Measurements from ENCODE around the gene ACKR4.
A peak's percentile ranks its signal among the peaks of the same experiment; 100 is the strongest.
"Not testable (repeated sequence)": the region's sequence is repeated elsewhere in the genome, so short reads cannot be mapped to it uniquely, and the experiment has no call there.

Gene ACKR4

DNA sequence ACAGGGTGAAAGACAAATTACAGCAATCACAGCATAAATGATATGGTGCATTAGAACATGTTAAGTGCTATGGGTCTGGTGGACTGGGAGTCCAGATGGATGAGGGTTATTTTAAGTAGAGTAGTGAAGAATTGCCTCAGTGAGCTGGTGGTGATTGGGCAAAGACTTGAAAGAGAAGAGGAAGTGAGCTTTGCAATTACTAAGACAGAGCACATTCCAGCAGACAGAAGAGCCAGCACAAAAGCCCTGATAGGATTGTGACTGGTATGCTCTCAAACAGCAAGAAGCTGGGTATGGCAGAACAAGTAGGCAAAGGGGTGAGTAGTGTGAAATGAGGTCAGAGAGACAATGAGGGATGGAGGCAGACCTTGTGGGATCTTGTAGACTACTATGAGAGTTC, 2.1 kb upstream of the ACKR4 start:
- DNase-seq: peak; percentile 81

DNA sequence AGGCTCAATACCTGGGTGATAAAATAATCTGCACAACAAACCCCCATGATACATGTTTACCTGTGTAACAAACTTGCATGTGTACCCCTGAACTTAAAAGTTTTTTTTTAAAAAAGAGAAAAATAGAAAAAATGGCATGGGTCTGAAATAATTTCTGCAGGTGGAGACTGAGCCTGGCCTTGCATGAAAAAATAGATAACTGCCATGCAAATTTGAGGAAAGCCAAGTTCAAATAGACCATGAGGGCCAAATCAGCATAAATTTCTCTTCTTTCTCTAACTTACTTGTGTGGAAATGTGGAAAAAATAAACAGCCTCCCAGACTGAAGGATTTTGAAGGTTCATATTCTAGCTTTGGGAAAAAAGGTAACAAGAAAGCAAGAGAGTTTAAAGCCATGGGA, 744 bp upstream of the ACKR4 start:
- DNase-seq: no peak

DNA sequence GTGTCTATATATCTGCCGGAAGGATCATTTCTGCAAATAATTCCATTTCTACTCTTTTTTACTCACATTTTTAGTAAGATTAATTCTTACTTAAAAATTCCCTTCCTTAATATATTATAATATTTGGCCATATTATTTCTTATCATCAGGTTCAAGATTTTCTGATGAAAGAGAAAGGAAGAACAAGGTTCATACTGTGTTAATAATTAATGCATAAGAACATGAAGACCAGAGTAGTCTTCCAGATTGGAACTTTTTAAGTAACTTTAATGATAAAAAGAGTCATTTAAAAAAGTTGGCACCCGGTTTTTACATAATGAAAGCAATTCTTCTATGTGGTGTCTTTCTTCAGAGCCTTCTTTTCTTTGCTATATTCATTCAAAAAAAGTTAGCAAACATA, 590 bp downstream of the ACKR4 start:
- no peak for DNase-seq

DNA sequence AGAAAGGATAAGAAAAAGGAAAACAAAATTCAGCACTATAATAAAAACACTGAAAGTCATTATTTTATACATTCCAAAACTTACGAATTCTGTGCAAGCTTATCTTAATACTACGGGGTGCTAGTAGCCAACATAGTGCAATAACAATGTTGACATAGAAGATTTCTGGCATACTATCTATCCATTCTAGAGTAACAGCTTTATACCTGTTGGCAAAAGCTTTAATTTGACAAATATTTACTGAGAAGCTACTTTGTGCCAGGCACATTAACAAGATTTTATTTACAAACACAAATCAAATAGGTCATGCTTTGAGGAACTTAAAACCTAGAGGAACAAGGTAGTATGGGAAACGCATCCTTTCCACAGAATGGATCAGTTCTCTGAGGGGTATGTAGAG, 1.1 kb downstream of the ACKR4 start:
- DNase-seq: no peak

DNA sequence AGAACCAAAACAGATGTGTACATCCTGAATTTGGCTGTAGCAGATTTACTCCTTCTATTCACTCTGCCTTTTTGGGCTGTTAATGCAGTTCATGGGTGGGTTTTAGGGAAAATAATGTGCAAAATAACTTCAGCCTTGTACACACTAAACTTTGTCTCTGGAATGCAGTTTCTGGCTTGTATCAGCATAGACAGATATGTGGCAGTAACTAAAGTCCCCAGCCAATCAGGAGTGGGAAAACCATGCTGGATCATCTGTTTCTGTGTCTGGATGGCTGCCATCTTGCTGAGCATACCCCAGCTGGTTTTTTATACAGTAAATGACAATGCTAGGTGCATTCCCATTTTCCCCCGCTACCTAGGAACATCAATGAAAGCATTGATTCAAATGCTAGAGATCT, 3.5 kb downstream of the ACKR4 start:
- not testable (repeated sequence) for DNase-seq

DNA sequence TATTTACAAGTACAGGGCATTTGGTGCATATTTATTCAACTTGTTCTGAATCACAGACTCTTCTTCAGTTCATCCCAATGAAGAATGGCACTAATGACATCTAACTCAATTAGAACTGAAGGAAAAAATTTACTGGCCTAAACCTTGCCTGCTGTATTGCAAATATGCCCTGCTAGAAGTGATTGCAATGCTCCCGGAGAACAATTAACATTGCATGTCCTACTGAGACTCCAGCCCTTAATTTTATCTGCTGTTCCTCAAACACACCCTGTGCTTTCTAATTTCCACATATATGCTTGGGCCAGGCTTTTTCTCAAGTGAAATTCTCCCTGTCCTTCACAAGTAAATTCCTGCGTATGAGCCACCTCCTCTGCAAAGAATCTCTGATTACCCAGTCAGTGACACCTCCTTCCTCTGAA, 8.3 kb downstream of the ACKR4 start:
- no peak for DNase-seq

DNA sequence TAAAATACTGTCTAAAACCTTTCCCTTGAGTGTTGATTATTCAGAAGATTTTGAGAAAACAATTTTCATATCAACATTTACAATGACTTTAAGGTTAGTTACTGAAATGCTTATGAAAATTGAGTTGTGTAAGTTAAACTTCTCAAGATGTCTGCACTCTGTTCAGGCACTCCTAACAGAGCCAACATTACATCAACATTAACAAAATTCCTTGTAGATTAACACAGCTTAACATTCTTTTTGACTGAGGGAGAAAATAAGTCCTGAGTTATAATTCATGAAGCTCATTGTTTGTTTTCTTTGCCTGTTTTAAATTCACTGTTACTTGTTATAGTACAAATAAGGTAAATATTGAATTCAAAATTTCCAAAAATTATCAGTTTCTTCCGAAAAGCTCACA, 9.0 kb downstream of the ACKR4 start:
- no peak for DNase-seq

DNA sequence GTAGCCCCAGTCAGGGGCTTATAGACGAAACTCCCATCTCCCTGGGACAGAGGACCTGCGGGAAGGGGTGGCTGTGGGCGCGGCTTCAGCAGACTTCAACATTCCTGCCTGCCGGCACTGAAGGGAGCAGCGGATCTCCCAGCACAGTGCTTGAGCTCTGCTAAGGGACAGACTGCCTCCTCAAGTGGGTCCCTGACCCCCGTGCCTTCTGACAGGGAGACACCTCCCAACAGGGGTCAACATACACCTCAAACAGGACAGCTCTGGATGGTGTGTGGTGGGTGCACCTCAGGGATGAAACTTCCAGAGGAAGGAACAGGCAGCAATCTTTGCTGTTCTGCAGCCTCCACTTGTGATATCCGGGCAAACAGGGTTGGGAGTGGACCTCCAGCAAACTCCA, 9.6 kb downstream of the ACKR4 start:
- not testable (repeated sequence) for DNase-seq

DNA sequence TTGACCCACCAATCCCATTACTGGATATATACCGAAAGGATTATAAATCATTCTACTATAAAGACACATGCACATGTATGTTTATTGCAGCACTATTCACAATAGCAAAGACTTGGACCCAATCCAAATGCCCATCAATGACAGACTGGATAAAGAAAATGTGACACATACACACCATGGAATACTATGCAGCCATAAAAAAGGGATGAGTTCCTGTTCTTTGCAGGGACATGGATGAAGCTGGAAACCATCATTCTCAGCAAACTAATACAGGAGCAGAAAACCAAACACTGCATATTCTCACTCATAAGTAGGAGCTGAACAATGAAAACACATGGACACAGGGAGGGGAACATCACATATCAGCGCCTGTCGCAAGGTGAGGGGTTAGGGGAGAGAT, 18.2 kb downstream of the ACKR4 start:
- not testable (repeated sequence) for DNase-seq

DNA sequence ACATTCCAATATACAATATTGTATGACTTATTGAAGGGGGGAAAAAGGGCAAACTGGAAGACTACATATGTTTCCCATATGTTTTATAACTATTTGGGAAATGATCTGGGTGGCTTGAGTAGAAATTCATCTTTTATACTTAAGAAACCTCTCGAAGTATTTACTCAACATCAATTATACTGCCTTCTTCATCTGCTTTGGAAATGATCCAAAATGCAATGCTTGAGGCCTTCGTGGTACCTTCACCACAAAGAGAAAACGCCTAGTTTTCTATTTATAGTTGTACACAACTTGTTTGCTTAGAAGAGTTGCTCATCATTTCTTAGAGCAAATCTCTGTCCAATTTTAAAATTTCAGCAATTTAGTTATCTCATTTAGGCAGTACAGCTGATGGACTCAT, 18.8 kb downstream of the ACKR4 start:
- DNase-seq: no peak

DNA sequence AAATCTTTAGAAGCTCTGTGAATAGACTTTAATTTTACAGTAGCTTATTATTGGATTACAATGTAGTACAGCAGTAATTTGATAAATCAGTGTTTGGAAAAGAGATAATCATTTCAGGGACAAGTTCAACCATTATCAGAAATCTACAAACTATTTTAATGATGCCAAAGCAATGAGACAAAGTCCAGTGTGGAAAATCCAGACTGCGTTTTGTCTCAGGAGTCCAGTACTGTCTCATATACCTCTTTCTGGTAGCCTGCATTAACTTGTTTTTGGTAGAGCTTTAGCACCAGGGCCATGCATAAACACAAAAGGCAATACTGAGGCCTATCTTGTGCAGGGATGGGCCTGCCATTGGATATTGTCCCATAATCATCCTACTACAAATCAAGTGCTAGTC, 19.7 kb downstream of the ACKR4 start:
- no peak for DNase-seq

DNA sequence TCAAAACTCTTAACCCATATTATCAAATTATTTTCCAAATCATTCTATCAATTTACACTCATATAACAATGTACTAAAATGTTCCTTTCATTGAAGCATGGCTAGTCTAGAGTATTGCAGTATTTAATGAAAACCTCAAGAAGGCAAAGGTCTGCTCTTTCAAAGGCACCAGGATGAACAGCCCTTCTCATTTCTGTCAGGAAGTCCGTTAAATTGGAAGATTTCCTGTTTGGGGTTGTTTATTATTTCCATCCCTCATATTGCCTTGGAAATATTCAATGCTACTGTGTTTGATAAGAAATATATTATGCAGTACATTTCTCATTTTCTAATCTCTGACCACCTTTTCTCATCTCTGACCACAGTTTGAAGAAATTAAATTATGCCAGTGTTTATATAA, 25.1 kb downstream of the ACKR4 start:
- no peak for DNase-seq

DNA sequence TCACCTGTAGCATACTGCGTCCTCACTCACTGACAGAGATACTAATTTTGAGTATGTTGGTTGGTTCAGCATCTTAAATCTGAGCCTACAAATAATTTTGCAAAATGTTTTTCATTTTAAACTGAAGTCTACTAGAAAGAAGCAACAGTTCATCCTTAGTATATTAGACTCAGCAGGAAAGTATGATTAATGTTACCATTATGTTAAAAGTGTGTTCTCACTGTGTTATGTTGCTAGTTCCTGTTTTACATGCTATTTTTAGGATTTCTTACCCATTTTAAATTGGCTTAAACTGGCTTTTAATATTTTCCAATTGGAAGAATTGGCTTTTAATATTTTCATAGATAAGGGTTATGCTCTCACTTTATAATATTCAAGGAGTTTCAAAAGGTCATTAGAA, 25.7 kb downstream of the ACKR4 start:
- DNase-seq: peak; percentile 21

DNA sequence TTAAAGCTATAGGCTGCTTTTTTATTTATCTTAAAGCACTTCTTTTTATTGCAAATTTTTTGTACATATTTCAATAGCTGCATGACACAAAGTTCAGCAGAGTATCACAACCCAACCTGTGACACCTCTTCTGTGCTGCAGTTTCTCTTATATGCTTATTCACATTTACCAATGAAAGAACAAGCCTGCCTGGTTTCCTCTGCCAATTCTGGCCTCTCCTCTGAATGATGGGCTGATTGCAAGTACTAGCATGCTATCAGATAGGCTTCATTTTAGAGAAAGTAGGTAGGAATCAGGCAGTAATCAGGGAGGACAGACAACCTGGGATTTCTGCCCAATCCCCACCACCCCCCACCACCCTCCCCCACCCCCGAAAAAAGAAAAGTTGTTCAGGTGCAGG, 26.6 kb downstream of the ACKR4 start:
- DNase-seq: no peak

DNA sequence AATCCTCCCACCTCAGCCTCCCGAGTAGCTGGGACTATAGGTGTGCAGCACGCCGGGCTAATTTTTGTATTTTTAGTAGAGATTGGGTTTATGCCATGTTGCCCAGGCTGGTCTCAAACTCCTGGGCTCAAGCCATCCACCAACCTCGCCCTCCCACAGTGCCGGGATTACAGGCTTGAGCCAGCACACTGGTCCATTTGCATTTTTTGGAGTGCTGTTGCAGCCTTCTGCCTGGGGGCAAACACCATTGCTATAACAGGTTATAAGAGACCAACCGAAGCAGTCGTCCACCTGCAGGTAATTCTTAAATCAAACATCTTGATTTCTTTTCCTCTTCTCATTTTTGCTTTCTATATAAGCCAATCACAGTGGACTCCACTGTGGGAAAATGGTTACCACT, 27.7 kb downstream of the ACKR4 start:
- no peak for DNase-seq

DNA sequence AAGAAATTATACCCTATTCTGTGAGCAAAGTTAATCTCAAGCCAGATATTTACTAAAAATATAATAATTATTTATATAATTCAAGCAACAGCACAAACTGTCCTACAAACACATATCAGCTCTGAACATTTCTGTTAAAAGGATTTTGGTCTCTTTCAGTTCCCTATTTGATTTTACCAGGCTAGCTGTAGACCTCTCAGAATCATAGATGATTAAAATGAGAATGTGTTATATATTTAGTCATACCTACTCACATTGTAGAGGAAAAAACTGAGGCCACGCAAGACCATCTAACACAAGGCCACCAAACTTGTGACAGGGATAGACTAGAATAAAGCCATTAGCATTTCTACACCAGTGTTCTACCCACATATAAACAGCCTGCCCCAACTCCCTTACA, 28.5 kb downstream of the ACKR4 start:
- DNase-seq: peak; percentile 60

DNA sequence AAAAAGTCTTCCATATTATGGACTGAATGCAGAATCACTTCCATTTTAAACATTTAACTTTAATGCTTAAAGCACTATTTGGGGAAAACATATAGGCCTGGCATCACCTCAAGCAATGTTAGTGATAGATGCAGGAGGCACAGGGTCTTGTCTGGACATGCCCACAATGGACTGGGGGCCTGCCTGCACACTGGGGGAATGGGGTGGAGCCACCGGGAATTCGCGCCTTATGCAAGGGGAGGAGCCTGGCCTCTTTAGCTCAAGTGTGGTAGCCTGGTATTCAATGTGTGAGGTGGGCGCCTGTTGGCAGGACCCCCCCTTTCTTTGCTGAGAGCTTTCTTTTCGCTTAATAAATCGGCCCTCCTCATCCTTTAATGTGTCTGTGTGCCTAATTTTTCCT, 29.9 kb downstream of the ACKR4 start:
- DNase-seq: no peak

DNA sequence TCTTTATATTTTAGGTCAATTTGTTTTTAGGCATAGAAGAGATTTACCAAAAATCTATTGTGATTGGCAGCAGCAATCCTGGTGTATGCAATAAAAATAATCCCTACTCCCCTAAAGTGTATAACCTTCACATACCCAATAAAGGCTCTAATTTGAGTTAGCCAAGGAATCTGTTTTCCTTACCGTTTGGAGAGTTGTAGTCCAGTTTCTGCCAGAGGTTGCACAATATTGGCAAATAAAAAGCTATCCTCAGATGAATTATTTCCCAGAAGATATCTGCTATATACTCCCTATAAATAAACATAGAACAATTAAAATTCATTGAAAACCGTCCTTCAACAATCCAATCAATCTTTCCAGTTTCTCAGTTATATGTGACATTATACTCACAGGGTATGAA, 31.1 kb downstream of the ACKR4 start:
- DNase-seq: no peak

DNA sequence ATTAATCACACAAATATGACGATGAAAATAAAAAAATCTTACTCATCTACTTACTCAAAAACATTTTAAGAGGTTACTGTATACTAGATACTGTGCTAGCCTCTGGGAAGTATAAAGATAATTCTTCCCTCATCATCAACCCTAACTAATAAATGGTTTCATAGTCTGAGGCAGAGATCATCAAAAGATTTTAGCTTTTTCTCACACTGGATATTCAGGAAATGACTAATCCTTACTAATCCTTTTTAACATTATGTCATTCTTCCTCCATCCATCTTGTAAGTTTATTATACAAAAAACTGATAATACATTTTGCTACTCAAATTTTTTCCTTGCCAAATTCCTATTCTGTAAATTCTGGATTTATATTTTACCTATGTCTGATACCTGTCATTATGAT, 32.9 kb downstream of the ACKR4 start:
- peak; percentile 14 for DNase-seq

DNA sequence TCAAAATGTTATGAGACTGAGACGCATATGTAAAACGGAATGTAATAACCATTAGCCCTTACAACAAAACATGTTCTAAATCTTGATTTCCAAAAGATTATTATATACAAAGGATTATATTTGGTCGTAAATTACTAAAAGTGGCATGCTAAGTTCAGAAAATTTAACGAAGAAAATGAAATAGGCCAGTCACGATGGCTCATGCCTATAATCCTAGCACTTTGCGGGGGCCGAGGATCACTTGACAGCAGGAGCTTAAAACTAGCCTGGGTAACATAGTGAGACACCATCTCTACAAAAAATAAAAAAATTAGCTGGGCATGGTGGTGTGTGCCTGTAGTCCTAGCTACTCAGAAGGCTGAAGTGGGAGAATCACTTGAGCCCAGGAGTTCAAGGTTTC, 33.5 kb downstream of the ACKR4 start:
- DNase-seq: no peak

DNA sequence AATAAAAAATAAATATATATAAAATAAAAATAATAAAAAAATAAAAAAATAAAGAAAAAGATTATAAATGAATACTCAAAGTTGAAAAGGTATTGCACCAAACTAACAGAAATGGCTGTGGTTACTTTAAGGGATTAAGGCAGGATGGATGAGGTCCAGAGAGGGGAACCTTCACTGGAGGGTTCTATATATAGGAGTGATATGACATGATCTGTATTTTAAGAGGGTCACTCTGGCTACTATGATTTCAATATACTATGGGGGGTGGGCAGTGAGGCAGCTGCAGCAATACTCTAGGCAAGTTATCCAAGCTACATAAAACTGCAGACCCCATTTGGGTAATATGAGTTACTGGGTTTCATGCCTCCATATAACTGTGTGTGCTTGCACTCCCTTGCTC, 38.0 kb downstream of the ACKR4 start:
- DNase-seq: no peak

DNA sequence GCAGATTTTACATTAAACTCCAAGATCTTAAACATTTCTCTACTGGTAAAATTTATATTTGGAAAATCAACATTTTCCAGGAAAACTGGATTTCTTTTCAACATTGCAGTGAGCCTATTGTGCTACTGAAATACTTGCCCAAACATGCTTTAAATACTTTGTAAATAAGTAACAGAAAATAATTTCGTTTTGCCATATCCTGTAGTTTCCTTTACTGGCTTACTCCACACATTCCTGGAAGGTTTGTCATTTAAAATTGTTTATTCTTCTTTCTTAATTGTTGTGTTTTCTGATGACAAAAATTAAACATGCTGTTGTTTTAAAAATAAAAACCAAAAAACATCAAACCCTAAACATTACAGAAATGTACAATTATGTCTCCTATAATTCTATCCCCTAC, 40.5 kb downstream of the ACKR4 start:
- no peak for DNase-seq

DNA sequence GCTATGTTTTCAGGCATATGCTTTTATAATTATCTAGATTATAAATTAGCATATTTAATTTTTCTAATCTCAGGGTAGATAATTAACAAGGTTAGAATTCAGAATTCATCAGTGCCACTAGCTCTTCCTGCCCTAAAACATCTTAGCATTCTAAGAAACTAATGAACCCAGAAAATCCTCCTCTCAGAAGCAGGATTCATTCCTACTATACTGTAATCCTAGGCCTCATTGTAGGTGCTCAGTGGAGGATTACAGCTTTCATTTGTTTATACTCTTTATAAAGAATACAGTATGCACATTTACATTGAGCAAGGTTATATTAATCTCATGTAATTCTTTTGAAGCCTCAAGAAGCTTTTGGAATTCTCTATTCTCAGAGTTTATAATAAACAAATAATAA, 41.6 kb downstream of the ACKR4 start:
- no peak for DNase-seq

DNA sequence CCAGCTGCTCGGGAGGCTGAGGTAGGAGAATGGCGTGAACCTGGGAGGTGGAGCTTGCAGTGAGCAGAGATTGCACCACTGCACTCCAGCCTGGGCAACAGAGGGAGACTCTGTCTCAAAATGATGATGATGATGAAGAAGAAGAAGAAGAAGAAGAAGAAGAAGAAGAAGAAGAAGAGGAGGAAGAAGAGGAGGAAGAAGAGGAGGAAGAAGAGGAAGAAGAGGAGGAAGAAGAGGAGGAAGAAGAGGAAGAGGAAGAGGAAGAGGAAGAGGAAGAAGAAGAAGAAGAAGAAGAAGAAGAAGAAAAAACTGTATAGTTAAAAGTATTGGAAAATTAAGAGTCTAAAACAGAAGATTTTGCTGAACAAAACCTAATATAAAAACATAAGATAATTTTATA, 44.4 kb downstream of the ACKR4 start:
- not testable (repeated sequence) for DNase-seq

DNA sequence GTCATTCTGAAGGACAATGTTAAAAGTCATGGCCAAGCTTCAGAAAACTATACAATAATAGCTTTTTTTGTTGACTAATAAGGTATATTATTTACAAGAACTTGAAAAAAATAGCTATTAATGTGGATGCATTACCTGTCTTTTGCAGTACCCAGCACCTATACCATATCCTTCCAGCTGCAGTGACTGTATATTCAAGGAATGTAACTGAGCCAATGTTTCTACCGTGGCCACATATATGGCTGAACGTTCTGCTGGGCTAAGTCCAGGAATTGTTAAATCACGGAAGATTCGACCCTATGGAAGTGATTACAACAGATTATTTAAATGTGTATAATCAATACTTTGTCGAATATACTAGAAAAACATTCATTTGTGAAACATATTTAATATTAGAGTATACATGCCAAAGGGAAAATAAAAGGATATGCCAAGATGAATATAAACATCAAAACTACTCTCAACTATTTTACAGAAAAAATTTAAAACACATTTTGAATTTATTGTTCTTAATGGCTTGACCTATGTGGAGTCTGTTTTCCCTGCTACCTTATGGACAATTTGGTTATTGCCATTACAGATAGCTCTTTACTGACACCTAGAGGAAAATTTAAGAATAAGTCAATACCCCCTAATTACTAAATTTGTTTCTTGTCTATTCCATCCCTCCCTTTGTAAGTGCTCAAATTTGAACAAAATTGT, 44.9 kb downstream of the ACKR4 start:
- DNase-seq: peak; percentile 45

DNA sequence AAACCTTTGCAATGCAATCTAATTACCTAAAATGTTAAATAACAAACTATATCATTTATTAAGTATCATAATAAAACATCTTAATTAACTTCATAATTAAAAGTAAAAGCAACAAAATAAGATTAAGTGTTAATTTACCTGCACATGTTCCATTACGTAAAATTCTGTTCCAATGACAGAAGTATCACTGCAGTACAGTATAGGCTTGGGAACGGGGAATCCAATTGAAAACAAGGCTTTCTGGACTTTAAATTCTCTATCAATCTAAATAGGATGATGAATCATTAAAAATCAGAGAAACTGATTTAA, 45.4 kb downstream of the ACKR4 start:
- DNase-seq: no peak
